WERI-Rb-1 (cell line): Measurements from ENCODE around the gene CEBPA.

Experiments used
- DNase-seq: peaks from one replicate; pipeline ENCODE4 v3.0.0-alpha.2; 2020
- H3K27ac ChIP-seq: fragments of 250-450 bp; sonication (Bioruptor Pico); 2 replicates; pipeline ENCODE4 v1.5.1; 2020; ENCODE audit warnings: mild to moderate bottlenecking, moderate library complexity
- H3K27me3 ChIP-seq: fragments of 250-450 bp; sonication (Bioruptor Pico); 2 replicates; pipeline ENCODE4 v1.5.1; 2021; ENCODE audit warnings: mild to moderate bottlenecking, low read depth, moderate library complexity; ENCODE audit not compliant: insufficient read depth, severe bottlenecking
- H3K36me3 ChIP-seq: fragments of 250-450 bp; sonication (Bioruptor Pico); 2 replicates; pipeline ENCODE4 v1.5.1; 2020; ENCODE audit warnings: mild to moderate bottlenecking, moderate library complexity
- H3K4me3 ChIP-seq: 2 replicates; pipeline ENCODE4 v1.5.1; 2011; ENCODE audit warnings: low read depth, mild to moderate bottlenecking, control low read depth, low read length
- H3K9me3 ChIP-seq: fragments of 250-450 bp; sonication (Bioruptor Pico); 2 replicates; pipeline ENCODE4 v1.5.1; 2021; ENCODE audit warnings: mild to moderate bottlenecking, moderate library complexity; ENCODE audit not compliant: severe bottlenecking
- CTCF ChIP-seq: IDR thresholded peaks from 2 replicates; pipeline ENCODE4 v1.5.1; 2011; ENCODE audit warnings: low read depth, mild to moderate bottlenecking, control low read depth, inconsistent platforms, low read length

The CEBPA gene

DNA sequence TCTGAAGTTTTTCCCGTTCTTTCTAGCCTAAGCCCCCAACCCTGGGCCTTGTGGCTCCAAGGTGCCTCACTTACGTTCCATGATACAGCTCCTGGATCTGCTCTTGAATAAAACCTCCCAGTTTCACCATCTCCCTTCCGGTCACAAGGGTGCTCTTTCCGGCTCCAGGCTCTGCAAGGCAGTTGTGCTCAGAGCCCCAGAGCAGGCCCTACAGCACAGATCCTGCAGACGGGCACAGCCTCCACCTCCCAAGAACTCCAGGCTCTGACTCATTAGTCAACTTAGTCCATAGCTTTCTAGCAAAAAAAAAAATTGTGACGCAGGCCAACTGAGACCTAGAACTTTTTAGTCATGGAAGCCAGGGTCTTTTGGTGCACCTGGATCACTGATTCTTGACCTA lies 42.8 kb downstream of the CEBPA start:
- H3K9me3 ChIP-seq = no peaks in the 10 kb centered on the region
- no peak overlapping the region for H3K4me3 ChIP-seq
- no peaks in the 10 kb centered on the region for H3K36me3 ChIP-seq
- no peak overlapping the region for H3K27ac ChIP-seq
- DNase-seq = no peak
- no peak for TF ChIP-seq CTCF
- no peaks in the 10 kb centered on the region for H3K27me3 ChIP-seq

DNA sequence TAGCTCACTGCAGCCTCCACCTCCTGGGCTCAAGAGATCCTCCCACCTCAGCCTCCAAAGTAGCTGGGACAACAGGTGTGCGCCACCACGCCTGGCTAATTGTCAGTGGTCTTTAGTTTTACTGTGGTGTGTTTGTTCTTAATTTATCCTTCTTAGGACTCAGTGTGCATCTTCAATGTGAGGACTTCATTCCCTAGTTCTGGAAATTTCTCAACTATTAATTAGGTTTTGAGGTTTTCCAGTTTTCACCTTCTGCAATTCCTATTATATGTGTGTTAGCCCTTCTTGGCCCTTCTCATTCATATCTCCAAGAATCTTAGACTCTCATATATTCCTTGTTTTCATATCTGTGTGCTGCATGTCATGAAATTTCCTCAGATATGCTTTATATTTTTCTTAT lies 44.5 kb downstream of the CEBPA start:
- Histone ChIP-seq H3K9me3 (no peaks in the 10 kb centered on the region), H3K4me3 (no peak overlapping the region), H3K36me3 (no peaks in the 10 kb centered on the region), H3K27ac (no peak overlapping the region), H3K27me3 (no peaks in the 10 kb centered on the region)
- no peak for DNase-seq
- no peak for TF ChIP-seq CTCF

- DNase-seq = no peak
- H3K36me3 ChIP-seq = no peaks in the 10 kb centered on the region
- H3K27ac ChIP-seq = no peak overlapping the region
- H3K4me3 ChIP-seq = no peak overlapping the region
- no peaks in the 10 kb centered on the region for H3K9me3 ChIP-seq
- H3K27me3 ChIP-seq = no peaks in the 10 kb centered on the region
- TF ChIP-seq CTCF = no peak
These were observed 46.1 kb downstream of the CEBPA start for GRCh38 chr19:33256261-33256660.

- no peak for TF ChIP-seq CTCF
- H3K27me3 ChIP-seq = no peaks in the 10 kb centered on the region
- no peak overlapping the region for H3K27ac ChIP-seq
- H3K36me3 ChIP-seq = no peaks in the 10 kb centered on the region
- no peaks in the 10 kb centered on the region for H3K9me3 ChIP-seq
- no peak overlapping the region for H3K4me3 ChIP-seq
- DNase-seq = no peak
These were observed 46.6 kb downstream of the CEBPA start for GRCh38 chr19:33255781-33256180.

- Histone ChIP-seq H3K9me3 (no peaks in the 10 kb centered on the region), H3K4me3 (no peak overlapping the region), H3K27me3 (no peaks in the 10 kb centered on the region), H3K27ac (no peak overlapping the region), H3K36me3 (no peaks in the 10 kb centered on the region)
- no peak for TF ChIP-seq CTCF
- DNase-seq = no peak
These were observed 48.0 kb downstream of the CEBPA start for GRCh38 chr19:33254245-33254824.

GRCh38 chr19:33252971-33253370 lies 49.4 kb downstream of the CEBPA start:
- no peak overlapping the region for H3K4me3 ChIP-seq
- H3K27ac ChIP-seq = no peak overlapping the region
- no peak for DNase-seq
- H3K36me3 ChIP-seq = no peaks in the 10 kb centered on the region
- no peaks in the 10 kb centered on the region for H3K27me3 ChIP-seq
- no peaks in the 10 kb centered on the region for H3K9me3 ChIP-seq
- TF ChIP-seq CTCF = no peak
